Endodermal cell (in vitro differentiated cells): ENCODE data around the gene FOXL2NB. TPM values are rescaled to one million over a fixed set of nuclear protein-coding genes. Genes with fewer than 3 reads are reported as not detected.

Source experiments
- DNase-seq: peaks from one replicate; pipeline ENCODE4 v3.0.0-alpha.2; 2017
- H3K27ac ChIP-seq: 2 replicates; pipeline ENCODE4 v1.5.1; 2013; ENCODE audit warnings: mild to moderate bottlenecking, low read depth, low read length, moderate library complexity
- H3K27me3 ChIP-seq: 2 replicates; pipeline ENCODE4 v1.6.1; 2013; ENCODE audit warnings: mild to moderate bottlenecking, low read length, moderate library complexity; ENCODE audit not compliant: insufficient read depth, control insufficient read depth, poor library complexity, severe bottlenecking
- H3K36me3 ChIP-seq: 2 replicates; pipeline ENCODE4 v1.7.0; 2013; ENCODE audit warnings: mild to moderate bottlenecking, low read length, moderate library complexity; ENCODE audit not compliant: control insufficient read depth, insufficient read depth
- H3K4me1 ChIP-seq: one replicate; pipeline ENCODE4 v1.7.0; 2013; ENCODE audit warnings: low read length; ENCODE audit not compliant: control insufficient read depth, insufficient read depth
- H3K4me3 ChIP-seq: 2 replicates; pipeline ENCODE4 v1.5.1; 2013; ENCODE audit warnings: mild to moderate bottlenecking, low read length, moderate library complexity
- H3K9ac ChIP-seq: 2 replicates; pipeline ENCODE4 v1.6.1; 2013; ENCODE audit warnings: mild to moderate bottlenecking, low read length, moderate library complexity; ENCODE audit not compliant: poor library complexity, severe bottlenecking; ENCODE audit errors: extremely low read depth
- H3K9me3 ChIP-seq: 2 replicates; pipeline ENCODE4 v1.6.1; 2013; ENCODE audit warnings: mild to moderate bottlenecking, low read length, moderate library complexity; ENCODE audit not compliant: control insufficient read depth
- H3K27ac Mint-ChIP-seq: 2 replicates; pipeline ENCODE4 v1.8.0; 2020; ENCODE audit warnings: mixed read lengths
- H3K27me3 Mint-ChIP-seq: 2 replicates; pipeline ENCODE4 v1.8.0; 2021; ENCODE audit warnings: mild to moderate bottlenecking, mixed read lengths; ENCODE audit not compliant: insufficient read depth
- H3K36me3 Mint-ChIP-seq: 2 replicates; pipeline ENCODE4 v1.8.0; 2020; ENCODE audit warnings: low read depth, mixed read lengths
- H3K4me1 Mint-ChIP-seq: 2 replicates; pipeline ENCODE4 v1.8.0; 2020; ENCODE audit warnings: mixed read lengths
- H3K4me3 Mint-ChIP-seq: 2 replicates; pipeline ENCODE4 v1.8.0; 2020; ENCODE audit warnings: mild to moderate bottlenecking, moderate library complexity, mixed read lengths
- H3K9me3 Mint-ChIP-seq: 2 replicates; pipeline ENCODE4 v1.8.0; 2020; ENCODE audit warnings: mild to moderate bottlenecking, mixed read lengths
- WGBS, 2 experiments: methylation state at CpG; one replicate each; pipeline versions ENCODE4 v1.1.5 to v1.1.7; 2013; ENCODE audit warnings: missing lambda C conversion rate in 2 of 2, mixed read lengths in 1 of 2; ENCODE audit not compliant: insufficient coverage in 1 of 2, insufficient read length in 1 of 2; 5-methylcytosine and 5-hydroxymethylcytosine counted together
- total RNA-seq, 2 donors: library from RNA; stranded (reverse); fragmentation: NEBNext Ultra II Directional in 1 of 2; extraction: Animal tissue kit (Norgen Biotek cat#: 25700) in 1 of 2; gene quantifications; 2 replicates in 1 of 2; 3 replicates in 1 of 2; pipeline ENCODE4 v1.2.1, GENCODE V29; 2021
- TF ChIP-seq, protein P1 (sequence below): fragments of 200-600 bp; sonication (generic); conservative IDR thresholded peaks from 2 replicates; pipeline ENCODE4 v1.5.0; 2021; ENCODE audit warnings: antibody characterized with exemption, mild to moderate bottlenecking

Gene FOXL2NB
- total RNA-seq, 2 donors from 2014 or later = 0.24 to 0.40 TPM

GRCh38 chr3:138899351-138899991, 47.5 kb upstream of the FOXL2NB start:
- Mint-ChIP-seq H3K4me1 (peaks cover 12% of the 10 kb centered on the region), H3K9me3 (no peaks in the 10 kb centered on the region), H3K27ac (no peak overlapping the region), H3K27me3 (no peaks in the 10 kb centered on the region), H3K4me3 (no peak overlapping the region), H3K36me3 (no peaks in the 10 kb centered on the region)
- Histone ChIP-seq H3K9ac (no peak overlapping the region), H3K36me3 (no peaks in the 10 kb centered on the region), H3K27ac (no peak overlapping the region), H3K4me1 (no peaks in the 10 kb centered on the region), H3K4me3 (no peak overlapping the region), H3K27me3 (no peaks in the 10 kb centered on the region), H3K9me3 (no peaks in the 10 kb centered on the region)
- TF ChIP-seq, protein P1, sequence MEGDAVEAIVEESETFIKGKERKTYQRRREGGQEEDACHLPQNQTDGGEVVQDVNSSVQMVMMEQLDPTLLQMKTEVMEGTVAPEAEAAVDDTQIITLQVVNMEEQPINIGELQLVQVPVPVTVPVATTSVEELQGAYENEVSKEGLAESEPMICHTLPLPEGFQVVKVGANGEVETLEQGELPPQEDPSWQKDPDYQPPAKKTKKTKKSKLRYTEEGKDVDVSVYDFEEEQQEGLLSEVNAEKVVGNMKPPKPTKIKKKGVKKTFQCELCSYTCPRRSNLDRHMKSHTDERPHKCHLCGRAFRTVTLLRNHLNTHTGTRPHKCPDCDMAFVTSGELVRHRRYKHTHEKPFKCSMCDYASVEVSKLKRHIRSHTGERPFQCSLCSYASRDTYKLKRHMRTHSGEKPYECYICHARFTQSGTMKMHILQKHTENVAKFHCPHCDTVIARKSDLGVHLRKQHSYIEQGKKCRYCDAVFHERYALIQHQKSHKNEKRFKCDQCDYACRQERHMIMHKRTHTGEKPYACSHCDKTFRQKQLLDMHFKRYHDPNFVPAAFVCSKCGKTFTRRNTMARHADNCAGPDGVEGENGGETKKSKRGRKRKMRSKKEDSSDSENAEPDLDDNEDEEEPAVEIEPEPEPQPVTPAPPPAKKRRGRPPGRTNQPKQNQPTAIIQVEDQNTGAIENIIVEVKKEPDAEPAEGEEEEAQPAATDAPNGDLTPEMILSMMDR = no peak
- no peak for DNase-seq
- WGBS, 2 experiments = 93 to 95% methylated on average over 5 of the region's 5 CpGs

GRCh38 chr3:138901567-138901966, 45.5 kb upstream of the FOXL2NB start:
- Histone ChIP-seq H3K27me3 (no peaks in the 10 kb centered on the region), H3K36me3 (no peaks in the 10 kb centered on the region), H3K9me3 (no peaks in the 10 kb centered on the region), H3K27ac (no peak overlapping the region), H3K9ac (no peak overlapping the region), H3K4me1 (no peaks in the 10 kb centered on the region), H3K4me3 (no peak overlapping the region)
- Mint-ChIP-seq H3K4me3 (no peak overlapping the region), H3K27ac (no peak overlapping the region), H3K36me3 (peaks cover 2% of the 10 kb centered on the region), H3K4me1 (peaks cover 12% of the 10 kb centered on the region), H3K27me3 (no peaks in the 10 kb centered on the region), H3K9me3 (no peaks in the 10 kb centered on the region)
- no peak for DNase-seq
- WGBS, 2 experiments = 80 to 89% methylated on average over 6 to 8 of the region's 8 CpGs
- TF ChIP-seq, protein P1 = no peak

DNA sequence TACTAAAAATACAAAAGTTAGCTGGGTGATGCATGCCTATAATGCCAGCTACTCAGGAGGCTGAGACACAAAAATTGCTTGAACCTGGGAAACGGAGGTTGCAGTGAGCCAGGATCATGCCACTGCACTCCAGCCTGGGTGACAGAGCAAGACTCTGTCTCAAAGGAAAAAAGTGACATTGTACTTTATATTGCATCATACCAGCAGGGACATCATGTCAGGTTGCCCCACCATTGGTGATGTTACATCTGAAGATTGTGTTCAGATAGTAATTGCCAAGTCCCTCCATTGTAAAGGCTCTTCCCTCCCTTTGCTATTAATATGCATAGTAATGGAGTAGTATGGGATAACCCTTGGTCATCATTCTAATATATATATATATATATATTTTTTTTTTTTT, 44.8 kb upstream of the FOXL2NB start:
- 75 to 92% methylated on average over 1 of the region's 1 CpG for WGBS, 2 experiments
- H3K4me1 Mint-ChIP-seq = peaks cover 12% of the 10 kb centered on the region
- H3K9ac ChIP-seq = no peak overlapping the region

More for the DNA sequence above, 44.8 kb upstream of the FOXL2NB start:
- H3K36me3 Mint-ChIP-seq = peaks cover 2% of the 10 kb centered on the region
- H3K27ac Mint-ChIP-seq = no peak overlapping the region
- Histone ChIP-seq H3K4me1 (no peaks in the 10 kb centered on the region), H3K4me3 (no peak overlapping the region), H3K27me3 (no peaks in the 10 kb centered on the region), H3K36me3 (no peaks in the 10 kb centered on the region), H3K9me3 (no peaks in the 10 kb centered on the region), H3K27ac (no peak overlapping the region)
- H3K27me3 Mint-ChIP-seq = no peaks in the 10 kb centered on the region
- no peaks in the 10 kb centered on the region for H3K9me3 Mint-ChIP-seq
- no peak for DNase-seq
- TF ChIP-seq, protein P1 = no peak
- no peak overlapping the region for H3K4me3 Mint-ChIP-seq
